Endothelial cell of umbilical vein (primary cell): ENCODE data around the gene TICRR. TPM values are rescaled to one million over a fixed set of nuclear protein-coding genes. Genes with fewer than 3 reads are reported as not detected.

ENCODE experiments used
- BruUV-seq: library from RNA; stranded (reverse); fragments of 400-500 nt; replicated peaks from 2 replicates; lab custom pipeline; 2021; lab: Mats Ljungman, UMichigan
- CTCF ChIA-PET: fragments of 300-600, 350-600 bp; sonication (Branson Sonifier 250); formaldehyde crosslinking; loops from one replicate; lab custom pipeline; 2021; ENCODE audit warnings: antibody characterized with exemption, inconsistent platforms; lab: Charles Lee
- POLR2A ChIA-PET: fragments of 300-600, 350-600 bp; sonication (Branson Sonifier 250); formaldehyde crosslinking; loops from one replicate; lab custom pipeline; 2021; ENCODE audit warnings: antibody characterized with exemption, inconsistent platforms; lab: Charles Lee
- DNase-seq: peaks from one replicate; pipeline ENCODE4 v3.0.0-alpha.2; 2011; ENCODE audit warnings: low read depth, low spot score
- FAIRE-seq: peaks from 2 replicates; lab custom pipeline; 2011; peaks lifted over from hg19 to GRCh38; lab: Jason Lieb, UNC
- H2AFZ ChIP-seq: 2 replicates; pipeline ENCODE4 v1.6.0; 2012; ENCODE audit warnings: low read depth, low read length, control low read depth, inconsistent platforms
- H3K27ac ChIP-seq: 2 replicates; pipeline ENCODE4 v1.5.1; 2011; ENCODE audit warnings: low read depth, mild to moderate bottlenecking, control low read depth, low read length, moderate library complexity; ENCODE audit not compliant: insufficient read depth
- H3K27me3 ChIP-seq, 2 experiments: 2 replicates each; pipeline versions ENCODE4 v1.6.0 to v1.6.1; 2011; ENCODE audit warnings: low read length in 2 of 2, mixed read lengths in 1 of 2; ENCODE audit not compliant: control insufficient read depth in 2 of 2, insufficient read depth in 2 of 2
- H3K36me3 ChIP-seq, 2 experiments: 2 replicates in 1 of 2; 3 replicates in 1 of 2; pipeline ENCODE4 v1.5.1; 2011; ENCODE audit warnings: low read length in 2 of 2, mild to moderate bottlenecking in 1 of 2, moderate library complexity in 1 of 2; ENCODE audit not compliant: control insufficient read depth in 2 of 2, insufficient read depth in 2 of 2; ENCODE audit errors: extremely low read depth in 1 of 2
- H3K4me1 ChIP-seq: 3 replicates; pipeline ENCODE4 v1.5.1; 2011; ENCODE audit warnings: mild to moderate bottlenecking, low read length; ENCODE audit not compliant: control insufficient read depth, insufficient read depth; ENCODE audit errors: extremely low read depth
- H3K4me2 ChIP-seq: 2 replicates; pipeline ENCODE4 v1.6.1; 2011; ENCODE audit warnings: low read length, control low read depth, mixed read lengths; ENCODE audit not compliant: insufficient read depth
- H3K4me3 ChIP-seq, 3 experiments: fragments of 200-600 bp in 1 of 3; sonication (generic), shearing (Covaris generic) in 1 of 3; replicated peaks in 1 of 3; 2 replicates each; pipeline ENCODE4 v1.5.1; 2011 to 2016; ENCODE audit warnings: control low read depth in 3 of 3, low read length in 3 of 3, mild to moderate bottlenecking in 2 of 3, inconsistent platforms in 1 of 3, low read depth in 1 of 3, moderate library complexity in 1 of 3; ENCODE audit not compliant: insufficient read depth in 1 of 3
- H3K79me2 ChIP-seq: 2 replicates; pipeline ENCODE4 v1.6.0; 2012; ENCODE audit warnings: low read length, inconsistent platforms; ENCODE audit not compliant: control insufficient read depth, insufficient read depth
- H3K9ac ChIP-seq: replicated peaks from 2 replicates; pipeline ENCODE3; 2011; ENCODE audit warnings: low read length, control low read depth; ENCODE audit not compliant: insufficient read depth; ENCODE audit errors: extremely low read depth
- H3K9me1 ChIP-seq: replicated peaks from 3 replicates; pipeline ENCODE4 v1.6.0; 2011; ENCODE audit warnings: mild to moderate bottlenecking, low read length; ENCODE audit not compliant: control insufficient read depth, insufficient read depth; ENCODE audit errors: extremely low read depth
- H3K9me3 ChIP-seq: replicated peaks from 2 replicates; pipeline ENCODE4 v1.5.1; 2012; ENCODE audit warnings: low read length, inconsistent platforms; ENCODE audit not compliant: control insufficient read depth, insufficient read depth
- H4K20me1 ChIP-seq: replicated peaks from 2 replicates; pipeline ENCODE3; 2011; ENCODE audit warnings: mild to moderate bottlenecking, low read length; ENCODE audit not compliant: control insufficient read depth, insufficient read depth; ENCODE audit errors: extremely low read depth
- EZH2 ChIP-seq: IDR thresholded peaks from 2 replicates; pipeline ENCODE4 v1.6.1; 2012; ENCODE audit warnings: borderline replicate concordance, low read depth, mild to moderate bottlenecking, moderate library complexity, low read length, inconsistent platforms; ENCODE audit not compliant: severe bottlenecking
- FOS ChIP-seq: IDR thresholded peaks from 2 replicates; pipeline ENCODE4 v1.6.1; 2011; ENCODE audit warnings: mild to moderate bottlenecking, low read length, moderate library complexity, borderline replicate concordance; ENCODE audit not compliant: insufficient read depth
- GATA2 ChIP-seq: IDR thresholded peaks from 2 replicates; pipeline ENCODE4 v1.7.0; 2011; ENCODE audit warnings: low read depth, mild to moderate bottlenecking, moderate library complexity, mixed read lengths, low read length; ENCODE audit not compliant: insufficient read length, insufficient read depth
- JUN ChIP-seq: IDR thresholded peaks from 2 replicates; pipeline ENCODE4 v1.6.1; 2011; ENCODE audit warnings: borderline replicate concordance, low read depth; ENCODE audit not compliant: insufficient read length, insufficient read depth
- MYC ChIP-seq: IDR thresholded peaks from one replicate; pipeline ENCODE4 v1.6.1; 2011; ENCODE audit warnings: mild to moderate bottlenecking, low read depth, low read length
- POLR2A ChIP-seq: IDR thresholded peaks from 2 replicates; pipeline ENCODE4 v1.6.1; 2012; ENCODE audit warnings: low read depth, mild to moderate bottlenecking, control low read depth, low read length
- POLR2AphosphoS5 ChIP-seq: IDR thresholded peaks from 2 replicates; pipeline ENCODE4 v1.6.1; 2012; ENCODE audit warnings: low read depth, mild to moderate bottlenecking, control low read depth, low read length, moderate library complexity; ENCODE audit not compliant: insufficient read depth
- dilution Hi-C: fragments of 300-500 bp; cut with MboI; formaldehyde crosslinking; loops from one replicate; pipeline ENCODE4 v1.15.0; 2019; ENCODE audit warnings: low sequenced_read_pairs; ENCODE audit not compliant: extremely low pct_ligation_motif_present
- intact Hi-C: fragments of 100-400 bp; cut with micrococcal nuclease; formaldehyde crosslinking; loops from one replicate; pipeline ENCODE4 v1.10.0; 2022
- polyA plus RNA-seq, 4 experiments: library from polyadenylated mRNA; depleted of rRNA in 3 of 4; stranded (reverse) in 3 of 4; unstranded in 1 of 4; fragments of >200 nt; gene quantifications; 2 replicates each; pipeline versions ENCODE4 v1.2.1 to v1.2.3, GENCODE V29; 2011 to 2012; ENCODE audit warnings: missing spikeins in 1 of 4
- total RNA-seq: library from RNA; stranded (reverse); gene quantifications from 2 replicates; pipeline ENCODE4 v1.2.3, GENCODE V29; 2021
- TF ChIP-seq, protein P1 (sequence below): IDR thresholded peaks from 2 replicates; pipeline ENCODE4 v1.6.1; 2011; ENCODE audit not compliant: insufficient read depth, insufficient read length
- TF ChIP-seq, protein P2 (sequence below), 2 donors: IDR thresholded peaks; 1 replicate in 1 of 2; 2 replicates in 1 of 2; pipeline ENCODE4 v1.5.1; 2011; ENCODE audit warnings: low read length in 2 of 2, mild to moderate bottlenecking in 2 of 2, moderate library complexity in 2 of 2, control low read depth in 1 of 2, inconsistent platforms in 1 of 2, low read depth in 1 of 2; ENCODE audit not compliant: insufficient read depth in 1 of 2; ENCODE audit errors: extremely low read depth in 1 of 2

TICRR gene
- total and polyA plus RNA-seq, 2 donors (not counting 3 experiments of a cell fraction or from before 2014, with no cell fraction given): 4.9 to 19.4 TPM

DNA sequence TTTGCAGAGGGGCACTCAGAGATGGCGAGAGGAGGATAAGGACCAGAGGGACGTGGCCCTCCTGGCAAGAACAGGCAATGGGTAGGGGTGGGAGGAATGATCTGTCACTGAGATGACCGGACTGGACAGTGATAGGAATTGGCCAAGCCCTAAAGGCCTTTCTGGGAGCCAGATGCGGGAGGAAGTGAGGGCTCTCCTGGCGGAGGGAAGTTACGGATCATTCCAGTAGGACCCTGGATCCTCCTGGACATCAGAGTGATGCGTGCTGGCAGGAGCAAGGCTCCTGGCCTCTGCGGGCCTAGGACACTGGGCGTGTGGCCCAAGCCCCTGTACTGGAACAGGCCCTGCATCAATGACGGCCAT is 56.6 kb downstream of the TICRR start:
- no TSS peak for BruUV-seq
- no peaks in the 10 kb centered on the region for H4K20me1 ChIP-seq
- intact Hi-C loops (no loop called here), dilution Hi-C loops (no loop called here)
- H3K27ac ChIP-seq: no peak overlapping the region
- no peaks in the 10 kb centered on the region for H3K9me3 ChIP-seq
- peaks cover 7 to 45% of the 10 kb centered on the region in 2 experiments for H3K36me3 ChIP-seq
- no peaks in the 10 kb centered on the region for H3K9me1 ChIP-seq
- CTCF ChIA-PET: interaction anchor here (0.8 kb wide), 1 partner anchor 15 kb away, joined by 3 read pairs; no protein-coding TSS in a partner anchor
- POLR2A ChIA-PET: no interaction called here
- no peaks in the 10 kb centered on the region for H3K4me1 ChIP-seq
- FAIRE-seq (no peak), DNase-seq (no peak)
- H3K9ac ChIP-seq: no peak overlapping the region
- no peak overlapping the region for H3K4me2 ChIP-seq
- H2AFZ ChIP-seq: no peak overlapping the region
- no peaks in the 10 kb centered on the region for H3K79me2 ChIP-seq
- TF ChIP-seq EZH2: no peak
- TF ChIP-seq MYC: no peak
- no peak for TF ChIP-seq FOS
- TF ChIP-seq POLR2AphosphoS5: no peak
- no peak for TF ChIP-seq POLR2A
- no peak overlapping the region for H3K4me3 ChIP-seq
- H3K27me3 ChIP-seq: no peaks in the 10 kb centered on the region

DNA sequence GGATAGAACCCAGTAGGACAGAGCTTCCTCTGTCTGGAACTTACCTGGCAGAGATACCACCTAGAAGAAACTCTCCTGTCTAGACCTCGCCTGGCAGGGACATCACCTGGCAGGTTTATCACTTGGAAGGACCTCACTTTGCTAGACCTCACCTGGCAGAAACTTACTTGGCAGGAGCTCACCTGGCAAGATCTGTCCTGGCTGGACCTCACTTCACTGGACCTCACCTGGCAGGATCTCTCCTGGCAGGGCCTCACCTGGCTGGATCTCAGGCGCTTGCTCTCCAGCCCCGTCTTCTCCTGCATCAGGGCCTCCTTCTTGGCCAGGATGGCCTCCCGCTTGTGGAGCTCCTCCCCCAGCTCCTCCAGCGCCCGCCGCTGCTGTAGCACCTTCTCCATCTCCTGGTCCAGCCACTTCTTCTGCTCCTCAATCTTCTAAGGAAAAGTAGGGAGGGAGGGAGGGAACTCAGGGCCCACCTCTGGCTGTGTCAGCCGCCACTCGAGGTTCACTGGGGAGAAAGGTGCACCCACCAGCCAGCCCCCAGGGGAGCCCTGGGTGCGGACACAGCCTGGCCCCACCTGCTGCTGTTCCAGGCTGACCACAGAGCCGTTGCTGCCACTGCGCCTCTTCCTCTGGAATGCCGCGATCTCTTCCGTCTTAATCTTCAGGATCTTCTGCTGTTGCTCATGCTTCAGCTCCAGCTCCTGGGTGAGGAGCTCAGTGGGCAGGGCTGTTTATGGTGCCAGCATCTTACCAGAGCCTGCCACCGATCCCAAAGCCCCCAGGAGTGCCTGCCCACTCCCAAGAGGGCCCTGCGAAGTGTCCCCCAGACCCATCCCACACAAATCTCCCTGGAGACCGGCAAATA is 57.5 kb downstream of the TICRR start:
- Histone ChIP-seq H4K20me1 (no peaks in the 10 kb centered on the region), H3K4me2 (no peak overlapping the region), H3K9me1 (no peaks in the 10 kb centered on the region), H3K79me2 (no peaks in the 10 kb centered on the region), H3K36me3 (peaks cover 1 to 42% of the 10 kb centered on the region in 2 experiments), H3K9me3 (no peaks in the 10 kb centered on the region), H3K9ac (no peak overlapping the region), H3K27me3 (no peaks in the 10 kb centered on the region), H3K4me3 (no peak overlapping the region), H3K27ac (no peak overlapping the region), H3K4me1 (no peaks in the 10 kb centered on the region), H2AFZ (no peak overlapping the region)
- ChIA-PET CTCF (interaction anchor here (0.8 kb wide), 1 partner anchor 14 kb away, joined by 3 read pairs; no protein-coding TSS in a partner anchor), POLR2A (no interaction called here)
- dilution Hi-C loops (no loop called here), intact Hi-C loops (no loop called here)
- TF ChIP-seq, protein P1, sequence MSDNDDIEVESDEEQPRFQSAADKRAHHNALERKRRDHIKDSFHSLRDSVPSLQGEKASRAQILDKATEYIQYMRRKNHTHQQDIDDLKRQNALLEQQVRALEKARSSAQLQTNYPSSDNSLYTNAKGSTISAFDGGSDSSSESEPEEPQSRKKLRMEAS: no peak
- no peak for TF ChIP-seq POLR2AphosphoS5
- TF ChIP-seq MYC: no peak
- no peak for TF ChIP-seq POLR2A
- TF ChIP-seq, protein P2, sequence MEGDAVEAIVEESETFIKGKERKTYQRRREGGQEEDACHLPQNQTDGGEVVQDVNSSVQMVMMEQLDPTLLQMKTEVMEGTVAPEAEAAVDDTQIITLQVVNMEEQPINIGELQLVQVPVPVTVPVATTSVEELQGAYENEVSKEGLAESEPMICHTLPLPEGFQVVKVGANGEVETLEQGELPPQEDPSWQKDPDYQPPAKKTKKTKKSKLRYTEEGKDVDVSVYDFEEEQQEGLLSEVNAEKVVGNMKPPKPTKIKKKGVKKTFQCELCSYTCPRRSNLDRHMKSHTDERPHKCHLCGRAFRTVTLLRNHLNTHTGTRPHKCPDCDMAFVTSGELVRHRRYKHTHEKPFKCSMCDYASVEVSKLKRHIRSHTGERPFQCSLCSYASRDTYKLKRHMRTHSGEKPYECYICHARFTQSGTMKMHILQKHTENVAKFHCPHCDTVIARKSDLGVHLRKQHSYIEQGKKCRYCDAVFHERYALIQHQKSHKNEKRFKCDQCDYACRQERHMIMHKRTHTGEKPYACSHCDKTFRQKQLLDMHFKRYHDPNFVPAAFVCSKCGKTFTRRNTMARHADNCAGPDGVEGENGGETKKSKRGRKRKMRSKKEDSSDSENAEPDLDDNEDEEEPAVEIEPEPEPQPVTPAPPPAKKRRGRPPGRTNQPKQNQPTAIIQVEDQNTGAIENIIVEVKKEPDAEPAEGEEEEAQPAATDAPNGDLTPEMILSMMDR (IDR thresholded peaks at IDR 0.05; ENCODE audit: extremely low read depth in 1 of 2, insufficient read depth in 1 of 2, low read depth in 1 of 2, low read length in 2 of 2): no peak
- TF ChIP-seq GATA2: no peak
- no peak for TF ChIP-seq JUN
- TF ChIP-seq FOS: no peak
- DNase-seq (no peak), FAIRE-seq (no peak)
- no TSS peak for BruUV-seq
